Testis (tissue), 3 donors: ENCODE data around the gene PPARD. TPM values are rescaled to one million over a fixed set of nuclear protein-coding genes. Genes with fewer than 3 reads are reported as not detected.

Experiments used
- DNase-seq: peaks from one replicate; pipeline ENCODE4 v3.0.0-alpha.2; 2019
- H3K27ac ChIP-seq, 2 donors: fragments of 200-600 bp; sonication (generic); one replicate each; pipeline ENCODE4 v1.5.1; 2019
- H3K27me3 ChIP-seq: fragments of 200-600 bp; sonication (generic); one replicate; pipeline ENCODE4 v1.5.1; 2019
- H3K36me3 ChIP-seq: fragments of 200-600 bp; sonication (generic); one replicate; pipeline ENCODE4 v1.5.1; 2017; ENCODE audit warnings: low read depth; ENCODE audit errors: missing control alignments
- H3K4me1 ChIP-seq: fragments of 200-600 bp; sonication (generic); one replicate; pipeline ENCODE4 v1.5.1; 2019
- H3K4me3 ChIP-seq, 2 donors: fragments of 200-600 bp; sonication (generic); one replicate each; pipeline ENCODE4 v1.5.1; 2017 to 2019
- H3K9me3 ChIP-seq: fragments of 200-600 bp; sonication (generic); one replicate; pipeline ENCODE4 v1.5.1; 2017
- CTCF ChIP-seq, 3 experiments: fragments of 450-650 bp in 2 of 3; fragments of 200-600 bp in 1 of 3; sonication (generic) in 1 of 3; IDR thresholded peaks; one replicate each; pipeline ENCODE4 v1.5.1; 2016 to 2019; ENCODE audit warnings: antibody characterized with exemption in 3 of 3, mild to moderate bottlenecking in 2 of 3, moderate library complexity in 1 of 3
- POLR2A ChIP-seq: fragments of 450-650 bp; IDR thresholded peaks from one replicate; pipeline ENCODE4 v1.6.1; 2017; ENCODE audit warnings: antibody characterized with exemption, mild to moderate bottlenecking, moderate library complexity
- WGBS, 2 donors: methylation state at CpG; one replicate each; pipeline ENCODE4 v1.1.5; 2018; 5-methylcytosine and 5-hydroxymethylcytosine counted together
- intact Hi-C: fragments of 100-400 bp; cut with DNase I; formaldehyde crosslinking; loops from one replicate; pipeline ENCODE4 v1.15.1; 2023; ENCODE audit warnings: low total_unique reads
- polyA plus RNA-seq: library from polyadenylated mRNA; stranded (reverse); fragments of 350-450 nt; fragmentation: Illumina TruSeq; extraction: RNeasy Lipid Tissue Mini Kit (QIAGEN cat#74804); gene quantifications from one replicate; pipeline ENCODE4 v1.2.3, GENCODE V29; 2014; ENCODE audit warnings: low read depth, low replicate concordance; ENCODE audit not compliant: insufficient read depth
- total RNA-seq, 2 donors: library from RNA; depleted of rRNA; stranded (reverse); fragments of >200 nt; gene quantifications; one replicate each; pipeline ENCODE4 v1.2.3, GENCODE V29; 2016

The PPARD gene
- total and polyA plus RNA-seq, 3 donors from 2014 or later, result 21.0 to 23.0 (median 21.5) TPM

GRCh38 chr6:35413911-35414310, 71.6 kb downstream of the PPARD start:
- intact Hi-C loops, result loop anchor here (10.0 kb wide), 1 partner anchor 69 kb away; the partner anchor contains the start of gene PPARD
- Histone ChIP-seq H3K27me3 (no peaks in the 10 kb centered on the region), H3K4me3 (no peak overlapping the region), H3K36me3 (no peaks in the 10 kb centered on the region), H3K9me3 (no peaks in the 10 kb centered on the region), H3K27ac (no peak overlapping the region), H3K4me1 (no peaks in the 10 kb centered on the region)
- 94 to 96% methylated on average over 6 of the region's 6 CpGs for WGBS, 2 donors
- DNase-seq, result no peak
- no peak for TF ChIP-seq CTCF (IDR thresholded peaks at IDR 0.05)
- no peak for TF ChIP-seq POLR2A

- intact Hi-C loops, result loop anchor here (10.0 kb wide), 1 partner anchor 70 kb away; the partner anchor contains the start of gene PPARD
- no peak for TF ChIP-seq POLR2A
- peak; percentile 55 to 72 (median 63) for TF ChIP-seq CTCF (IDR thresholded peaks at IDR 0.05)
- peak; percentile 90 for DNase-seq
- Histone ChIP-seq H3K4me1 (no peaks in the 10 kb centered on the region), H3K27me3 (no peaks in the 10 kb centered on the region), H3K36me3 (no peaks in the 10 kb centered on the region), H3K27ac (no peak overlapping the region), H3K9me3 (no peaks in the 10 kb centered on the region), H3K4me3 (no peak overlapping the region)
- WGBS, 2 donors, result 56 to 81% methylated on average over 5 to 7 of the region's 7 CpGs
These were observed 72.9 kb downstream of the PPARD start for GRCh38 chr6:35415065-35415891.

- TF ChIP-seq CTCF (IDR thresholded peaks at IDR 0.05) (no peak), POLR2A (no peak)
- 86 to 90% methylated on average over 10 to 14 of the region's 14 CpGs for WGBS, 2 donors
- Histone ChIP-seq H3K4me1 (no peaks in the 10 kb centered on the region), H3K36me3 (no peaks in the 10 kb centered on the region), H3K4me3 (no peak overlapping the region), H3K27ac (no peak overlapping the region), H3K9me3 (no peaks in the 10 kb centered on the region), H3K27me3 (no peaks in the 10 kb centered on the region)
- no peak for DNase-seq
- intact Hi-C loops, result loop anchor here (10.0 kb wide), 1 partner anchor 73 kb away; the partner anchor contains the start of gene PPARD
These were observed 75.8 kb downstream of the PPARD start for GRCh38 chr6:35417979-35418661.

- 57 to 72% methylated on average over 5 of the region's 5 CpGs for WGBS, 2 donors
- DNase-seq, result no peak
- intact Hi-C loops, result loop anchor here (10.0 kb wide), 1 partner anchor 75 kb away; the partner anchor contains the start of gene PPARD
- no peaks in the 10 kb centered on the region for H3K9me3 ChIP-seq
- H3K4me1 ChIP-seq, result no peaks in the 10 kb centered on the region
- no peak overlapping the region for H3K4me3 ChIP-seq
- H3K27me3 ChIP-seq, result no peaks in the 10 kb centered on the region
- no peaks in the 10 kb centered on the region for H3K36me3 ChIP-seq
- H3K27ac ChIP-seq, result no peak overlapping the region
- TF ChIP-seq CTCF (IDR thresholded peaks at IDR 0.05) (no peak), POLR2A (no peak)
These were observed 77.1 kb downstream of the PPARD start for GRCh38 chr6:35419417-35419816.
